DMS79 treated with DMSO at 0.1 percent for 48 hours (cell line): ENCODE measurements around the gene TCF7.

Experiments
- DNase-seq: peaks from one replicate; lab custom pipeline; 2025; lab: John Stamatoyannopoulos, UW

Gene TCF7

DNA sequence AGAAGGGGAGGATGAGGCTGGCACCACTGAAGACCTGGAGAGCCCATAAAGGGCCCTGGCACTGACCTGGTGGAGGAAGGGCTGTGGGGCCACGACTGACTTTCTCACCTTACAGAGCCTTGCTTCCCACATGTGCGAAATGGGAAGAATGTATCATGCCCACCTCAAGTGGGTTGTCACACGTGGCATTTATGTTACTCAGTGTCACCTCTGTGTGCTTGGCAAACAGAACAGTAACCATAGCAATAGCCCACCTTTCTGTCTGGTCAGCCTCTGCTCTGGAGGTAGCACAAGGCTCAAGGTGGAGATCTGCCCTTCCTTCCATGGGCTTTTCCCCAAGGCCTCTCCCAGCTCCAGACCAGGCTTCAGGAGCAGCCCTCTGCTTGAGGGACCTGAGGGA, 16.7 kb downstream of the TCF7 start:
- DNase-seq = no peak

- no peak for DNase-seq
These were observed 17.3 kb downstream of the TCF7 start for GRCh38 chr5:134131578-134132350.

DNA sequence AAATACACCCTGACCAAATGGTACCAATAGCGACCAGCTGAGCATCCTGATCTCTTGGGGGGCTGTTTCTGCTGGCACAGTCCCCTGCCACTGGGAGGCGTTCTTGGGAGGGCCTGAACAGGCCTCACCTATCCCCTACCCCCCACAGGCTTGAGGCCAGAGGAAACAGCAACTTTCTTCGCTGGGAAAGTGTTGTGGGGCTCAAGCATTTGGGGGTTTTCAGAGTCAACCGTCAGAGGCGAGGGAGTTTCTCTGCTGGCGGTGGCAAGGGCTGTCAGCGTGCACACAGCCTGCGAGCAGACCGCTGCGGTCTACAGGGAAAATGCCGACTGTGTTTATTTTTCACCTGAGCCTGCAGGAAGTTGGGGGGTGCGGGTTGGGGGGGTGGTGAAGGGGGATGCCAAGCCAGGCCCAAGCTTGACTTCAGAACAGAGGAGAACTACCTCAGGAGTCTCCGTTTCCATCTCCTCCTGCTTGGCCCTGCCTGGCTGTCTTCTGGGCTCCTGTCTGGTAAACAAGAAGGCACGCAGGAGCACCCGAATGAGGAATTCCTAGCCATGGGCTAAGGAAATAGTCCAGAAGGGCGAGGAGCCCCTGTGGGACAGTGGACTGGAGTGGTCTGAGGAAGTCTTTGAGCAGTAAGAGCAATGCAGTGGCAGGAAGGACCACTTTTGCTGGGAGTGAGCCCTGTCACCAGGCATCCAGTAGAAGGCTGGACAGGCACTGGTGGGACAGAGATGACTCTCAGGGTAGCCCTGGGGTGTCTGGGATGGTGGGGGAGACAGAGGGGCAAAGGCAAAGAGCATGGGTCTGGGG, 18.1 kb downstream of the TCF7 start:
- DNase-seq = no peak

DNA sequence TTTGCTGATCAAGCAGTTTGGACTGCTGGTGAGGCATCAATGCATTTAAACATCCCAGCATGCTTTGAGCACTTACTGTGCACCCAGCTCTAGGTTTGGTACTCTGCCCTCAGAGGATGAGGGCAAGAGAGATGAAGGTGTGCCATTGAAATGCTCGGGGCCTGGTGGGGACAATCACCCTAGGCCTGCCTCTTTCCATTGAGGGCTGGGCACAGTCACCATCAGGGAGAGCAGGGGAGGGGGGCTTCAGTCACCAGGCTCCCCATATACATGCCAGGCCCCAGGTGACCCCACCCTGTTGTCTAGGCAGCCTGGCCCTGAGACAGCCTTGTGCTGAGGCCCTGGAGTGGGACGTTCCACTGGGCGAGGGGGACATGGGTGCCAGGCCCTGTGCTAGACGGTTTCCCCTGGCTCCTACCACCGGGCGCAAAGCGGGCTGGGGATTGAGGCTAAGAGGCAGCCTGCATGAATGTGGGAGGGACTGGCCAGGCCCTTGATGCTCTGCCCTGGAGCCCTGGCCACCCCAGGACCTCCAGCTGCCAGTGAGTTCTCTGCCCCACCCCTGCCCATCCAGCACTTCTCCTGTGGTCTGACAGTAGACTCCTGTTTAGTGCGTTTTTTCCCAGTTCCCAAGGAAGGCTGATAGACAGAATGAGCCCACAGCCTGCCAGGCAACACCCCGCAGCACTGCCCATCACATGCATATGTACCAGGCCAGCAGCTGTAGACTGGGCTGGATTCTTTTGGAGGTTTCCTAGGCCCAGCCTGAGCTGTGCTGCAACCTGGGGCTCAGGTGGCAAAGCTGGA, 18.9 kb downstream of the TCF7 start:
- DNase-seq = no peak

DNA sequence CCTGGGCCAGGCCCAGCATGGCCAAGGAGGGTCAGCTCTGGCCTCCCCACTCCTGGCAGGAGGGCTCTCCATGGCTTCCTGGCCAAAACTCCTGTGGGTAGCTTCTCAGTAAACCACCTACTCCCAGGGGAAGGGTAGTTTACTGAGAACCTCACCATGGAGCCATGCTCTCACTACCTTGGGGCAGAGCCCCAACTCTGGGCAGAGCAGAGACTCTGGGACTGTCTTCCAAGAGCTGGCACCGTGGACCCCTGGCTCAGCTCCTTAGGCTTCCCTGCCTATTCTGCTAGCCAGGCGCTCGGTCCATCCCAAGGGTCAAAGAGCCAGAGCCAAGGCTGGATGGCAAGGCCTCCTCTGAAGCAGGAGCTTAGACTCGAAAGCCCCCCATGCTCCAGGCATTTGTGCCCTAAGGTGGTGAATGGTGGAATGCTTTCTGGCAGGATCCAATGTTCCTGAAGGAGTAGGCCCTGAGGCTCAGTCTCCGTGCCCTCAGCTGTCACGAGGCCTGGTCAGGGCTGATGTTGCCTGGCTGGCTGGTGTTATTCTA, 19.6 kb downstream of the TCF7 start:
- no peak for DNase-seq

GRCh38 chr5:134135091-134135655, 20.7 kb downstream of the TCF7 start:
- no peak for DNase-seq

GRCh38 chr5:134136221-134136631, 21.7 kb downstream of the TCF7 start:
- DNase-seq = no peak

GRCh38 chr5:134136771-134137170, 22.3 kb downstream of the TCF7 start:
- DNase-seq = no peak

DNA sequence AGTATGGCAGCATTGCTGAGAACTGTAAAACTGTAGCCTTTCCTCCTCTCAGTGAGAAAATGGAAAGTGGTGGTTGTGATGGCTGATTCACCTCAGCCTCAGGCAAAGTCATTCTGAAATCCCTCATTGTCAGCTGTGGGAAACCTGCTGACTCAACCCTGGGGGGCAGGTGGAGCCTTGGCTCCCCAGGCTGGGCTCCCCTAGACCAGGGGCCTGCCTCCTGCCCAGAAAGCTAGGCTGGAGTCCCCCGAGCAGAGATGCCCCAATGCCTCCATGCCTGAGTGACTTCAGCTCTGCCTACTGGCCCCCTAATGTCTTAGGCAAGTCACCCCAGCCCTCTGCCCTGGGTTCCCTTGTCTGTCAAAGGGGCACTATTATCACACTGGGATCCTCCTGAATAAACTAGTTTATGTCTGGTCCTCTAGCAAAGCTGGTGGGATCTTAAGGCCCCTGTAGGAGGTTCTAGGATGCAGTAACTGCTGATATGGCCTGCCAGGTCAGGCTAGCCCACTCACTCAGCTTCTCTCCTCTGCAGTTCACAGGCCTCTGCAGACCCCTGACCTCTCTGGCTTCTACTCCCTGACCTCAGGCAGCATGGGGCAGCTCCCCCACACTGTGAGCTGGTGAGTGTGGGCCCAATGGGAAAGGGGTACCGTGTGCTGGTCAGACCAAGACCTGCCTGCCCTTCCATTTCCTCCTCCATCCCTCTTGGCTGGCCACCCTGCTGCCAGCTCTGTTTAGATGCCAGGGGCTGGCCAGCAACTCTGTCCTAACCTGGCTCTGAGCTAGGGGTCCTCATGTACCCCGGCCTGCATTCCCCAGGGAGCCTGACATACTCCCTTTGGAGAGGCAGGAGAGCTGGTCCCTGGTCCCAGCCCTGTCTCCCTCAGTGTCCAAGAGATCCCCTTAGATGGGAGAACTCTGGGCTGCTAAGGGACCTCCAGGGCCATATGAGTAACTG, 24.2 kb downstream of the TCF7 start:
- DNase-seq = no peak

- no peak for DNase-seq
These were observed 24.9 kb downstream of the TCF7 start for GRCh38 chr5:134139377-134139851.

DNA sequence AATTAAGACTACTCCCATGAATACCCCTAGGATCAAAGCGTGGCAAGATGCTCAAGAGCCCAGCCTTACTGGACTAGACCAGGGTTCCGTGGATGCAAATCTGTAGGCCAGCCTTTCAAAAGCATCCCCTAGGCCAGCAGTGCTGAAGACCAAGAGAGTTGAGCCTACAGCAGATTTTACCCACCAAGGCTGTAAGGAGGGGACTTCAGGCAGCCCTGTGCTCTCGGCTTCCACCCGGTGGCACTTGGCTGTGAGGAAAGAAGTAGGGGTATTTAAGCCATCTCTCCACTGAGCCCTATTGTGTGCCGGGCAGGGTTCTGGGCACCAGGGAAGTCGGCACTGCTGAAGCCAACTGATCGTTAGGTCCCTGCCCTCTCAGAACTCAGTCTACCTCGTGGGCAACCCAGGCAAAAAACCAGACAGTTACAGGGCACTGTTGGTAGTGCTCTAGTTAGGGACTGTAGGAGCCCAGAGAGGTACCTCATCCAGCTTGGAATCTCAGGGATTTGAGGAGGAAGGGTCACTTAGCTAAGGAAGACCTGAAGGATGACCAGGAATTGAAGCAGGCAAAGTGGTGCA, 25.5 kb downstream of the TCF7 start:
- no peak for DNase-seq

DNA sequence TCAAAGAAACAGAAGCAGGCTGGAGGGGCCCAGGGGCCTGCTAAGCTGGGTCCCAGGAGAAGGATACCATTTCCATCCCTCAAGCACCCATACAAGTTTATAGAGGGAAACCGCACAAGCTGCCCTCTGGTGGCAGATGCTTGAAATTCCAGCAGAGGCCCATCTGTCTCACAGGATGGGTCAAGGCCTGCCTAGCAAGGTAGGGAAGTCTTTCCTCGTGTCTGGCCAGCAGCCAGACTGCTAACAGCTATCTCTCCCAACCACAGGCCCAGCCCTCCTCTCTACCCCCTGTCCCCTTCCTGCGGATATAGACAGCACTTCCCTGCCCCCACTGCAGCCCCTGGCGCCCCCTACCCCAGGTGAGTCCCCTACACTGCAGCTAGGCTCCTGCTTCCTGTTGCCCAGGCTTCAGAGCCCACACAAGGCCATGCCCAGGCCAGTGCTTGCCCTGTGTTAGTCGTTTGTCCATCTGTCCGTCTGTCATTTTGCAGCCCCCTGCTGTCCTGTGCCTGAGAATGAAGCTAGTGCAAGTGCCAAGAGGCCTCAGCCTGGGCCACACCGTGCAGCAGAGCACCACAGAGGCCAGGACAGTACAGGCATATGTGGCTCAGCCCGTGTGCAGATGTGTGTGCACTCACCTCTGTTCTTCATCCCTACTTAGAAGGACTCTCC, 26.2 kb downstream of the TCF7 start:
- no peak for DNase-seq

DNA sequence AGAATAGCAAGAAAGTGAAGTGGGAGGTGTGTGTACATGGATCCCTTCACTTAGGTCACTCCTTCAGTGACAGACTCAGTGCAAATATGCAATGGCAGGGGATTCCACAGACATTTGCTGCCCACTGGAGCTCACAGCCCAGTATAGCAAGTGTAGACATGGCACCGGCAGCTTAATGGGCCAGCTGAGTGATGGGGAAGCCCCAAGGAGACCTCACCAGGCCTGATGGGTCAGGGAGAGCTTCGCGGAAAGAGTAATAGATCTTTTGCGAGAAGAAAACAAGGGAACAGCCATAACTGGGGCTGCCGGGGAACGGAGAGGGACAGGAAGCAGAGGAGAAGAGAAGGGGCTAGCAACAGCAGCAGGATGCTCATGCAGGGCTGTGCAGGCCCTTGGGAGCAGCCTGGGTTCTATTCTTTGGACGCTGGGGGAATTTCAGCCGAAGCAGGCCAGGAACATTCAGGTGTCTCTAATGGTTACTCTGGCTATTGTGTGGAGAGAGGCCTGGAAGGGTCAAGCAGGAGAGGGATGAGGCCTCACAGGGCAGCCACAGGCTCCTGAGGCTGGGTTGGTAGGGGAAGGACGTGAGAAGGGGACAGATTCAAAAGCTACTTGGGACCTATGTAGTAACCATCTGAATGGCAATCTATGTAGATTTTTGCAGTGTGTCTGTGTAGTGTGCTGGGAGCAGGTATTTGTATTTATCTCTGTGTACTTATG, 27.0 kb downstream of the TCF7 start:
- DNase-seq = no peak

- no peak for DNase-seq
These were observed 27.6 kb downstream of the TCF7 start for GRCh38 chr5:134142052-134142451.

DNA sequence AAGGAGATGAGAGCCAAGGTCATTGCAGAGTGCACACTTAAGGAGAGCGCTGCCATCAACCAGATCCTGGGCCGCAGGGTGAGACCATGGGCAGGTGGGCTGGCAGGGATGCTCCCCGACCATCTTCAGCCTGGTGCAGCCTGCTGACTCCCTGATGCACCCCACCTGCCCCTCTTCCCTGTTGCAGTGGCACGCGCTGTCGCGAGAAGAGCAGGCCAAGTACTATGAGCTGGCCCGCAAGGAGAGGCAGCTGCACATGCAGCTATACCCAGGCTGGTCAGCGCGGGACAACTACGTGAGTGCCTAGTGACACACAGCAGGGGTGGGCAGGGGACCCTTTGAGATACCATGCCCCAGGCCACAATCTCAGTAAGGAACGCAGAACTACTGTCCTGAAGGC, 28.3 kb downstream of the TCF7 start:
- DNase-seq = no peak

DNA sequence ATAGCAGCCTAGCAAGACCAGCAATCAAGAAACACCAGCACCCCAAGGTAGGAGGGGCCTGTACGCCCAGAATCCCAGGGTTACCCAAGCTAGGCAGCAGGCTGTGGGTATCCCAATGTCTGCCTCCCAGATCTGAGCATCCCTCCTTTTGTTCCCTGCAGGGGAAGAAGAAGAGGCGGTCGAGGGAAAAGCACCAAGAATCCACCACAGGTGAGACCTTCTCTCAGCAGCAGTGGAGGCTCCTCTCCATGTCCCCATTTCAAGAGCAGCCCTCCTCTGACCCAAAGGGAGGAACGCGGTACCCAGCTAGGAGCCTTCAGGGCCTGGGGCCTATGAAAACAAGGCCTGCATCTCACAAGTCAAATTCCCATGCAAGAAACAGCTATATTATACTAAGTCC, 28.9 kb downstream of the TCF7 start:
- DNase-seq = no peak

- DNase-seq = no peak
These were observed 29.8 kb downstream of the TCF7 start for GRCh38 chr5:134143944-134144941.
